ENCODE measurements around the gene POLR3H. TPM values are rescaled to one million over a fixed set of nuclear protein-coding genes. Genes with fewer than 3 reads are reported as not detected.

POLR3H gene
- total and polyA plus RNA-seq, 4 experiments from 2014 or later, result 20.7 to 43.7 (median 32.7) TPM

- Mint-ChIP-seq H3K27ac (peak overlapping the region in 2 of 7 donors; percentile 9 to 68), H3K27me3 (no peaks in the 10 kb centered on the region), H3K9me3 (no peaks in the 10 kb centered on the region), H3K36me3 (peaks cover 0 to 9% of the 10 kb centered on the region in 2 donors), H3K4me3 (no peak overlapping the region), H3K4me1 (peaks cover 15 to 46% (median 28%) of the 10 kb centered on the region in 4 donors)
- H3K4me3 ChIP-seq (ENCODE audit: low read length in 2 of 2), result no peak overlapping the region
- intact Hi-C loops (cut with micrococcal nuclease), result no loop called here
- ChIA-PET CTCF (ENCODE audit: partially characterized antibody) (interaction anchor here (1.0 to 3.1 kb wide), 4 partner anchors 19 to 78 kb away, joined by 3 to 13 read pairs (median 4); no protein-coding TSS in a partner anchor), POLR2A (ENCODE audit: partially characterized antibody) (interaction anchor here (1.5 kb wide), 1 partner anchor 11 kb away, joined by 5 read pairs; the partner anchor contains the start of genes ACO2 and PHF5A)
- peaks cover 6% of the 10 kb centered on the region for H3K4me1 ChIP-seq (ENCODE audit: insufficient read depth, low read length)
- no peaks in the 10 kb centered on the region for H3K27me3 ChIP-seq (ENCODE audit: insufficient read depth, low read length)
- no peaks in the 10 kb centered on the region for H3K36me3 ChIP-seq (ENCODE audit: insufficient read depth, low read length)
- no peak overlapping the region for H3K27ac ChIP-seq (ENCODE audit: low read depth, low read length)
- H3K9me3 ChIP-seq (ENCODE audit: control insufficient read depth in 1 of 2, low read length in 2 of 2), result no peaks in the 10 kb centered on the region
- DNase-seq, result no peak
Measured at GRCh38 chr22:41479671-41480396, 64.4 kb downstream of the POLR3H start.

- H3K4me1 ChIP-seq (ENCODE audit: insufficient read depth, low read length), result peaks cover 4% of the 10 kb centered on the region
- Mint-ChIP-seq H3K4me1 (peaks cover 15 to 43% (median 26%) of the 10 kb centered on the region in 4 donors), H3K4me3 (no peak overlapping the region), H3K9me3 (no peaks in the 10 kb centered on the region), H3K27me3 (no peaks in the 10 kb centered on the region), H3K36me3 (peaks cover 0 to 10% of the 10 kb centered on the region in 2 donors), H3K27ac (no peak overlapping the region)
- H3K36me3 ChIP-seq (ENCODE audit: insufficient read depth, low read length), result no peaks in the 10 kb centered on the region
- no peak overlapping the region for H3K4me3 ChIP-seq (ENCODE audit: low read length in 2 of 2)
- DNase-seq, result no peak
- intact Hi-C loops (cut with micrococcal nuclease), result no loop called here
- ChIA-PET POLR2A (ENCODE audit: partially characterized antibody) (interaction anchor here (1.5 to 2.1 kb wide), 2 partner anchors 10 to 33 kb away, joined by 5 to 9 read pairs; partner anchors contain the start of genes ACO2, PHF5A and TOB2), CTCF (ENCODE audit: partially characterized antibody) (interaction anchor here (1.0 to 3.1 kb wide), 3 partner anchors 20 to 77 kb away, joined by 3 to 13 read pairs (median 4); no protein-coding TSS in a partner anchor)
- no peak overlapping the region for H3K27ac ChIP-seq (ENCODE audit: low read depth, low read length)
- H3K9me3 ChIP-seq (ENCODE audit: control insufficient read depth in 1 of 2, low read length in 2 of 2), result no peaks in the 10 kb centered on the region
- no peaks in the 10 kb centered on the region for H3K27me3 ChIP-seq (ENCODE audit: insufficient read depth, low read length)
Measured at GRCh38 chr22:41478891-41479521, 65.3 kb downstream of the POLR3H start.

GRCh38 chr22:41478473-41478872 is 65.8 kb downstream of the POLR3H start:
- H3K36me3 ChIP-seq (ENCODE audit: insufficient read depth, low read length), result no peaks in the 10 kb centered on the region
- no peaks in the 10 kb centered on the region for H3K9me3 Mint-ChIP-seq
- CTCF ChIA-PET (ENCODE audit: partially characterized antibody), result interaction anchor here (1.0 to 3.1 kb wide), 2 partner anchors 75 to 77 kb away, joined by 4 to 13 read pairs; no protein-coding TSS in a partner anchor
- no peak overlapping the region for H3K27ac ChIP-seq (ENCODE audit: low read depth, low read length)
- no peak for DNase-seq
- H3K4me1 ChIP-seq (ENCODE audit: insufficient read depth, low read length), result peaks cover 4% of the 10 kb centered on the region
- H3K4me3 Mint-ChIP-seq, result no peak overlapping the region
- H3K4me3 ChIP-seq (ENCODE audit: low read length in 2 of 2), result no peak overlapping the region
- intact Hi-C loops (cut with micrococcal nuclease), result no loop called here
- POLR2A ChIA-PET (ENCODE audit: partially characterized antibody), result interaction anchor here (1.5 to 2.1 kb wide), 2 partner anchors 10 to 32 kb away, joined by 5 to 9 read pairs; partner anchors contain the start of genes ACO2, PHF5A and TOB2
- no peaks in the 10 kb centered on the region for H3K27me3 ChIP-seq (ENCODE audit: insufficient read depth, low read length)
- H3K4me1 Mint-ChIP-seq, result peaks cover 17 to 45% (median 28%) of the 10 kb centered on the region in 4 donors
- H3K36me3 Mint-ChIP-seq, result peaks cover 0 to 15% of the 10 kb centered on the region in 2 donors
- H3K27ac Mint-ChIP-seq, result no peak overlapping the region
- no peaks in the 10 kb centered on the region for H3K27me3 Mint-ChIP-seq
- H3K9me3 ChIP-seq (ENCODE audit: control insufficient read depth in 1 of 2, low read length in 2 of 2), result no peaks in the 10 kb centered on the region

Other genes with a start within 250 kb of the POLR3H start
- 10 to 100 TPM; 39.4 to 40.3 TPM for gene ZC3H7B, start 242.9 kb downstream of the POLR3H start, total RNA-seq
- 1 to 10 TPM in 1 of 2 donors, under 1 TPM in 1; 0.20 to 1.5 TPM for gene ZC3H7B, start 242.9 kb downstream of the POLR3H start, polyA plus RNA-seq
- 1 to 10 TPM; 6.5 to 8.8 TPM for gene TEF, start 162.5 kb downstream of the POLR3H start, total RNA-seq
- 1 to 10 TPM; 4.4 to 6.4 TPM for gene TEF, start 162.5 kb downstream of the POLR3H start, polyA plus RNA-seq
- 10 to 100 TPM; 37.5 to 38.7 TPM for gene TOB2, start 97.7 kb downstream of the POLR3H start, total RNA-seq
- gene TOB2, start 97.7 kb downstream of the POLR3H start, polyA plus RNA-seq, result 10 to 100 TPM in 1 of 2 donors, 1 to 10 TPM in 1; 9.6 to 26.5 TPM
- gene PHF5A, start 75.8 kb downstream of the POLR3H start, total RNA-seq, result 10 to 100 TPM; 37.7 to 39.2 TPM
- 10 to 100 TPM; 19.7 to 31.6 TPM for gene PHF5A, start 75.8 kb downstream of the POLR3H start, polyA plus RNA-seq
- gene ACO2, start 75.4 kb downstream of the POLR3H start, total RNA-seq, result 10 to 100 TPM; 64.8 to 65.0 TPM
- gene ACO2, start 75.4 kb downstream of the POLR3H start, polyA plus RNA-seq, result 10 to 100 TPM; 79.6 to 81.2 TPM
- gene CSDC2, start 16.5 kb upstream of the POLR3H start, total RNA-seq, result not detected
- gene CSDC2, start 16.5 kb upstream of the POLR3H start, polyA plus RNA-seq, result not detected
- gene PMM1, start 45.4 kb upstream of the POLR3H start, total RNA-seq, result 10 to 100 TPM; 31.7 to 32.9 TPM
- gene PMM1, start 45.4 kb upstream of the POLR3H start, polyA plus RNA-seq, result 10 to 100 TPM; 32.0 to 45.7 TPM
- 10 to 100 TPM; 26.2 to 28.7 TPM for gene DESI1, start 76.6 kb upstream of the POLR3H start, total RNA-seq
- 10 to 100 TPM in 1 of 2 donors, 1 to 10 TPM in 1; 9.5 to 13.6 TPM for gene DESI1, start 76.6 kb upstream of the POLR3H start, polyA plus RNA-seq
- gene XRCC6, start 76.8 kb upstream of the POLR3H start, total RNA-seq, result 100 to 1,000 TPM; 174 to 181 TPM
- gene XRCC6, start 76.8 kb upstream of the POLR3H start, polyA plus RNA-seq, result 100 to 1,000 TPM; 441 to 593 TPM
- gene SNU13, start 144.4 kb upstream of the POLR3H start, total RNA-seq, result 100 to 1,000 TPM; 123 to 129 TPM
- gene SNU13, start 144.4 kb upstream of the POLR3H start, polyA plus RNA-seq, result 100 to 1,000 TPM; 290 to 298 TPM
- gene MEI1, start 155.0 kb upstream of the POLR3H start, total RNA-seq, result 10 to 100 TPM; 79.2 to 79.6 TPM
- 100 to 1,000 TPM; 156 to 286 TPM for gene MEI1, start 155.0 kb upstream of the POLR3H start, polyA plus RNA-seq

Data from CD4-positive, alpha-beta memory T cell (primary cell).